ENCODE results near the gene SFT2D2.
"Not testable (repeated sequence)": the region's sequence is repeated elsewhere in the genome, so short reads cannot be mapped to it uniquely, and the experiment has no call there.

Gene SFT2D2

DNA sequence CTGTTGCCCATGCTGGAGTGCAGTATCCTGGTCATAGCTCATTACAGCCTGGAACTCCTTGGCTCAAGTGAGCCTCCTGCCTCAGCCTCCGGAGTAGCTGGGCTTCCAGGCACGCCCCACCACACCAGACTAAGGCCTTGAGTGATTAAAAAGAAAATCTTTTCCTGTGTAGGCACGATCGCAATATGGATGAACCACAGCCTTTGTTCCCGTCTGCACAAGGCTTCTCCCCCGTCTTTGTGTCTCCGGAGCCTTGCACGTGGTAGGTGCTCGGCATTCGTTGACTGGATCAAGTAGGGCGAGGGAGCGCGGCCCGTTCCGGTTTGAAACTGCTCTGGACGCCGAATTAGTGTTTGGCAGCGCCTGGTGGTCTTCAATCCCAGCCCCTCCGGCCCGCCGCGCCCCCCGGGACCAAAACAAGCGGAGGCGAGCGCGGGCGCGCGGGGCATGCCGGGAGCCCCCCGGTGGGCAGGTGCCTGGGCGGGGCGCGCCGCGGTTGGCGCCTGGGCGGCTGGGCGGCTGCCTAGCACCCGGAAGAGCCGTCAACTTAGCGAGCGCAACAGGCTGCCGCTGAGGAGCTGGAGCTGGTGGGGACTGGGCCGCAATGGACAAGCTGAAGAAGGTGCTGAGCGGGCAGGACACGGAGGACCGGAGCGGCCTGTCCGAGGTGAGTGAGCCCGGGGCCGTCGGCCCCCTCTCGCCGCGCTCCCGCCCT, at the start of gene SFT2D2:
SFT2D2 (plus strand) TSS at position 529 of the 715 bp plus-strand sequence; CDS start at position 605, 76 bp downstream.
- DNase-seq: peak; percentile 71 to 76

DNA sequence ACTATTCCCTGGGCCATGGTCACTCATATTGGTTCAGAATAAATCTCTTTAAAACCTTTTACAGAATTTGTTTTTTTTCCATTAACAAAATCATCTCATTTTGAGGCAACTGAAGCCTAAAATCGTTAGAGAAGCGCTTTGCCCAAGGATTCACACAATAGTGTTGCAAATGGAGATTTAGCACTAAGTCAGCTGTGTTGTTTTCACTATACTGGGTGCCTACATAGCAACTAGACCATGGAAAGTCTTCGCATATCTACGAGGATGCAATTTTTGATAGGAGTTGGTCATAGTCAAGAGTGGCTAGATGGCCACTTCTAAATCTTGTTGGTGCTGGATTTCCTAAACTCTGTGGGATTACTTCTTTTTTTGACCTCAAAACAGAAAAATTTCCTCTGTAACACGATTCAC, 47.6 kb upstream of the SFT2D2 start:
- no peak for DNase-seq

DNA sequence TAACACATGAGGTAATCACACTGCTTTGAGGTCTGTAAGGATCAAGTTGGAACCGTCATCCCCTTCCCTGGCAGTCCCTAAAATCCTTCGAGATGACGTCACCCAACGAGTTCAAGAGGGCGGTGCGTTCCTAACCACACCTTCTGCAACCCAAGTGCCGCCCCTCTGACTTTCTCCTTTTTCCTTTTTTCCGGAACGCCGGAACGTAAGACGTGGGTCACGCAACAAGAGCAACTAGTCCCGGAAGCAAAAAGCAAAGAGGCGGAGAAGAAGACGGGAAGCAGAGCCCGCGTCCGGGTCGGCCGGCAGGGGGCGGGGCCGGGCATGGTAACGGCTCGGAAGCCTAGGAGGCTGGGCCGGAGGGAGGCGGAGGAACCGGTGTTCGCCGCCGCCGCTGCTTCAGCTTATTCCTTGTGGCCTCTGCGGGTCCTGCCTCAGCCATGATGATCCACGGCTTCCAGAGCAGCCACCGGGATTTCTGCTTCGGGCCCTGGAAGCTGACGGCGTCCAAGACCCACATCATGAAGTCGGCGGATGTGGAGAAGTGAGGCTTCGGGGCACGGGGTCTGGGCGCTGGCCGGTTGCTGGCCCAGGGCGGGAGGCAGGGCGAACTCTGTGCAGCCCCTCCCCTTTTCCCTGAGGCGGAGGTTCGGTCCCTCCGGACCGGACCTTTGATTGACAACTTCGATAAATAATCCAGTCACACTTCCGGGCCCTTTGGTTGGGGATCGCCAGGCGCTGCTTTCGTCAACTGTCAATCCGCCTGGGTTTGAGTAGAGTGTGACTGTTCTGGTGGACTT, 47.0 kb upstream of the SFT2D2 start, which contains the start of gene TIPRL:
TIPRL (plus strand) TSS at position 325 of the 800 bp plus-strand sequence; CDS start at position 441, 116 bp downstream.
- DNase-seq: peak; percentile 91 to 93

DNA sequence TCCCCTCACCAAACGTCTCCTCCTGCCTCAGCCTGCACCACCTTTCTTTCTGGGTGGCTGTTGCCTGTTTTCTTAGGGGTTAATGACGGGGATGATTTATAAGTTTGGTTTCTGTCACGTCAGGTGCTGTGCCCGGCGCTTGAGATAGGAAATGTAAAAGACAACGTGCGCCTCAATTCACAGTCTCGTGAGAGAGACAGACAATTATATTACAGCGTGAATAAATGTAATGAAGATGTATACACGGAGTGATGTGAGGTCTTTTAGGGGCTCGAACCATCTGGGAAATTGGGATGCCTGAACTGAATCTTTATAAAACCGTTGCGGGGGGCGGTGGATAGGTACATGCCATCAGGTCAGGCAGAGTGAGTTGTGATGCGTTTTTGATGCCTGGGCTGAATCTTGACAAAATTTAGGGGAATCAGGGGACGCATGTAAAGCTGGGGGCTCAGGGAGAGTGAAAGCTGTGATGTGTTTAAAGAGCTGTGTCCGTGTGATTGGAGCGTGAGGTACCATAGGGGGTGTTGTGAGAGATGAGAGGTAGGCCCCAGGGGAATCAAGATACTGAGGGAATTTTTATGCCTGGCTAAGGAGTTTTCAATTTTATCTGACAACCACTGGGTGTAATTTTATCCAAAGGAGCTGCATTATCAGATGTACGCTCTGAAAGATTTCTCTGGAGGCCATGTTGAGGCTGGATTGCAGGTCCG, 46.2 kb upstream of the SFT2D2 start:
- no peak for DNase-seq

DNA sequence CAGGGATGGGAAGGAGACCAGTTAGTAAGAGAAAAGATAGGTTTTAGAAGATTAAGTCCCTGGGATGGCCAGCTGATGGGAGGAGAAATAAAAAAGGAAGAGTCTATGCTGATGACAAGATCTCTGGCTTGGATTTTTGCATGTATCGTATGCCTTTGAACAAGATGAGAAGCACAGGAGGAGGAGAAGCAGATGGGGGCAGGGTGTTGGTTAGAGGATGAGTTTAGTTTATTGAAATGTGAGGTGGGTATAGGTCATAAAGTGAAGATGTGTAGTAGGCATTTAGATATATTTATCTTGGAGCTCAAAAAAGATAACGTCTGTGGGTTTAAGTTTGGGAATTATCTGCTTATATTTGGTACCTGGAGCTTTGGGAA, 45.7 kb upstream of the SFT2D2 start:
- DNase-seq: no peak

DNA sequence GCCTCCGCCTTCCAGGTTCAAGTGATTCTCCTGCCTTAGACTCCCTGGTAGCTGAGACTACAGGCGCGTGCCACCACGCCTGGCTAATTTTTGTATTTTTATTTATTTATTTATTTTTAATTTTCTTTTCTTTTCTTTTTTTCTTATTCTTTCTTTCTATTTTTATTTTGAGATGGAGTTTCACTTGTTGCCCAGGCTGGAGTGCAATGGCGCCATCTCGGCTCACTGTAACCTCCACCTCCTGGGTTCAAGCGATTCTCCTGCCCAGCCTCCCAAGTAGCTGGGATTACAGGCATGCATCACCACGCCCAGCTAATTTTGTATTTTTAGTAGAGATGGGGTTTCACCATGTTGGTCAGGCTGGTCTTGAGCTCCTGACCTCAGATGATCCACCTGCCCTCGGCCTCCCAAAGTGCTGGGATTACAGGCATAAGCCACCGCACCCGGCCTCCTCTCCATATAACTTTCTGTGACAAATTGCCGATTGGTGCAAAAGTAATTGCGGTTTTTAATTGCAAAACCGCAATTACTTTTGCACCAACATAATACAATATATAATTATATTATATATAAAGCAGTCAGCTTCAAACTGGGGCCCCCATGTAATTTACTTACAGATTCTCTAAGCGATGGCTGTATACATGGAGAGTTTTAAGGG, 44.6 kb upstream of the SFT2D2 start:
- DNase-seq: not testable (repeated sequence)

DNA sequence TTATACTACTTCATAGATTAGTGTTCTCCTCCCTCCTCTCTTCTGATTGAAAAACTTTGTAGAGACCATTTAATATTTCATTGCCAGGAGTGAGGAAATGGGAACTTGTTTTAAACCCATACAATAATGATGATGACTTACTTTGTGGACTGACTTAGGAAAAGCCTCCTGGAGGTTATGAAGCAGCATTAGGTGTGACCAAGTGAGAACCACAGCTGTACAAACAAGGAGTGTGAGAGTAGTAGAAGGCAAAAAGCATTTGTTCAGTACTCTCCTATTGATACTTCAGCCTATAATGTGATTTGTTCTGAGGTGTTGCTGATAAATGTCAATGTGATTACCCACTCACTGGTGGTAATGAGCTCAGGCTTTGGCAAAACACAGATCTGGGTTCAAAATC, 38.6 kb upstream of the SFT2D2 start:
- no peak for DNase-seq

DNA sequence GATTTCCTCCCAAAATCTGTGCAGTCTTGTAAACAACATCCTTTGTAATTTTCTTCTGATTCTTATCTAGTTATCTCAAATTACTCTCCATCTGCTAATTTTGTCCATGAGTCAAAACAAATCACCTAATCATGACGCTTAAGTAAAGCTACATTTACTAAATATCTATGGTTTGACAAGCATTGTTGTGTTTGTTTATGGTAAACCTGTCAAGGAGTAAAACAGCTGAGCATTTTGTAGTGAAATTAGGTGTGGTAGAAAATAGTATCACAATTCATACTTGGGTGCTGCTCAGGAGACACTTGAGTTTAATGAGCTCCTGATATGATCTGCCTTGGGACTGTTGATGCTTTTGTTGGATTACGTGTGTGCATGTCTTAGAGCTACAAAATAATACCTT, 35.4 kb upstream of the SFT2D2 start:
- DNase-seq: no peak

DNA sequence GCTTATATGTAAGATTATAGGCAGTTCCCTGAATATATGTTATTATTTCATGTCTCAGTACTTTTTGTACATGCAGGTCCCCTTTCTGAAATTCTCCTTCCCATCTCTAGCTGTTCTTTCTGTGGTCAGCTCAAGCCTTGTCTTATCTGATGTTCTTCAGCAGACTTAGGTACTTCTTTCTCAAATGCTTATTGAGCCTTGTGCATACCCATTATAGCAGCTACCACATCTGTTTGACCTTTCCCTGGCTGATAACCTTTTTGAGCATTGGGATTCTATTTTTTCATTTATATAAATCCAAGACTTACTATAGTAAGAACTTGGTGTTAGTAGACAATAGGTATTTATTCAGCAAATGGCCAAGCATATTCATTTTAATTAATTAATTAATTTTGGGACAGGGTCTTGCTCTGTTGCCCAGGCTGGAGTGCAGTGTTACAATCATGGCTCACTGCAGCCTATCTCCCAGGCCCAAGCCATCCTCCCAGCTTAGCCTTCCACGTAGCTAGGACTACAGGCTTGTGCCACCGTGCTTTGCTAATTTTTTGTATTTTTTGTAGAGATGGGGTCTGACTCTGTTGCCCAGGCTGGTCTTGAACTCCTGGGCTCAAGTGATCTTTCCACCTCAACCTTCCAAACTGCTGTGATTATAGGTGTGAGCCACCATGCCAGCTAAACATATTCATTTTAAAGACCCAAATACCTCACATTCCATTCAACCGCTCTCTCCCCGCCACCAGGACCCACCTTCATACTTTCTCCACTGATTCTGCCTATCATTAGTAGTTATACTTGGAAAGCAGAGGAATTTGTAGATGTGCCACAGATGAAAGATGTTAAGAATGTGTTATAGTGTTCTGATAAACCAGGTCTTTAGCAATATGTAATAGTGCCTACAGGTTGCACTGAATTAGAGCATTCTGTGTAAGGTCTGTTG, 30.3 kb upstream of the SFT2D2 start:
- DNase-seq: no peak

DNA sequence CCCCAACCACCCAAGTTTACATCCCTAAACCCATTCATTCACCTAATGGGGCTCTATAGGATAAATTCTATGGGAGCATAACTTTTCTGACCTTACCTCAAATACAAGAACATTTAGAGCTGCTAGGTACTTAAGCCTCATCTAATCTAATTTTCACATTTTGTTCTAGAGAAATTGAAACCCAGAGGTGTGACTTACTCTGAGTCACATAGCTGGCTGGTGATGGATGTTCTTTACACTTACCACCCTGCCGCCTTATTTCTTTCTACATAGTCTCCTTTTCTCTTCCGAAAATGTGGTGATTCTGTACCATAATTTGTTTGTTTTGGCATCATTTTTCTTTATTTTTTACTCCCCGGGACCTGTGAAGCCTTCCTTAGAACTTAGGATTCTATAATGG, 26.7 kb upstream of the SFT2D2 start:
- DNase-seq: no peak

DNA sequence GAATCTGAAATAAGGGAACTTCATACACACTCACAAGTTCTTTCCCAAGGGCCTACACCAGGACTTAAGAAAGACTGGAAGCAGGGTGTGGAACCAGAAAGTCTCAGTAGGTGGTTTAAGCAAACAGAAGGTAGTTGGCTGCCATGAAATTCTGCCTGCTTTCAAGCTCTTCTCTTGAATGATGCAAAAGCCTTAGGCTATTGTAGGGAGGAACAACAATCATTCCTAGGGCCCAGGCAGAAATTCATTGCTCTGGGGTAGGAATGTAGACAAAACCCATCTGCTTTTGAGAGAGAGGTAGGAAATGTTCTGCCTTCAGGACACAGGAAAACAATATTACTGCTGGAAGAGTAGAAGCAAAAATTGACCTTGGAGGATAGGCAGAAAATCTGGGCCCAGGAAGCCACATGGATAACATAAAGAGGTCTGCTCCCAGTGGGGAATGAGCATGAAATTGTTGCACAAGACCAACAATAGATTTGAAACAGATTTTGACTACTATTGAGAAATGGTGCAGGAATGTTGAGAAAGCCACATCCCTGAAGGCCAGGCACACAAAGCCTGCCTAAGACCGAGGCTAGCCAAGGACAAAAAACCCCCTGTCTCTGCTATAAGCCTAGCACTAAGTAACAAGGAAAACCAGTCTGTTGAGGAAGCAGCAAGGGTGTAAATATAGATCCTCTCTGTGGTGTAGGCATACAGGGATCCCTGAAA, 22.7 kb upstream of the SFT2D2 start:
- no peak for DNase-seq

DNA sequence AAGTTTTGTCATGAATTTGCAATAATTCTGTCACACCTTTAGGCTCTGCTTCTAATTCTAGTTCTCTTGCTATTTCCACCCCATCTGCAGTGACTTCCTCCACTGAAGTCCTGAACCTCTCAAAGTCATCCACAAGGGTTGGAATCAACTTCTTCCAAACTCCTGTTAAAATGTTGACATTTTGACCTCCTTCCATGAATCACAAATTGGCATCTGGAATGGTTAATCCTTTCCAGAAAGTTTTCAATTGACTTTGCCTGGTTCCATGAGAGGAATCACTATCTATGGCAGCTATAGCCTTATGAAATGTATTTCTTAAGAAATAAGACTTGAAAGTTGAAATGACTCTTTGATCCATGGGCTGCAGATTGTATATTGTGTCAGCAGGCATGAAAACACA, 19.7 kb upstream of the SFT2D2 start:
- DNase-seq: no peak

DNA sequence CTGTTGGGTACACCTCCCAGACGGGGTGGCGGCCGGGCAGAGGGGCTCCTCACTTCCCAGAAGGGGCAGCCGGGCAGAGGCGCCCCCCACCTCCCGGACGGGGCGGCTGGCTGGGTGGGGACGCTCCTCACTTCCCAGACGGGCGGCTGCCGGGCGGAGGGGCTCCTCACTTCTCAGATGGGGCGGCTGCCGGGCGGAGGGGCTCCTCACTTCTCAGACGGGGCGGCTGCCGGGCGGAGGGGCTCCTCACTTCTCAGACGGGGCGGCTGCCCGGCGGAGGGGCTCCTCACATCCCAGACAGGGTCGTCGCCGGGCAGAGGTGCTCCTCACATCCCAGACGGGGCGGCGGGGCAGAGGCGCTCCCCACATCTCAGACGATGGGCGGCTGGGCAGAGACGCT, 18.1 kb upstream of the SFT2D2 start:
- DNase-seq: not testable (repeated sequence)

DNA sequence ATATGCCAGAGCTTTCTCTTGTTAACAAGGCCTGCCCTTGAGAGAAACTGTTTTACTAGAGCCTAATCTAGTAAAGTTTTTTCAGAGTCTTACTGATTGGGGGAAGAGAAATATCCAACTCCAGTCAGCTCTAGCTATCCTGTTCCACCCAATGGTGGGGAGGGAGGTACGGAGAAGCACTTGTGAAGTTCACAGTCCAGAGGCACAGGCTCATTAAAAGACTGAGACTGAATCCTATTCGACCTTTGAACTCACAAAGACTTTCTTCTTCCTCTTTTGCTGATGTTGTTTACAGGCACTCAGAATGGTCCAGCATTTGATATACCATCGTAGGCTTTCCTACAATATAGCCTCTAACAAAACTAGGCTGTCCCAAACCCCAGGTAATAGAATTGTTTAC, 15.5 kb upstream of the SFT2D2 start:
- no peak for DNase-seq

DNA sequence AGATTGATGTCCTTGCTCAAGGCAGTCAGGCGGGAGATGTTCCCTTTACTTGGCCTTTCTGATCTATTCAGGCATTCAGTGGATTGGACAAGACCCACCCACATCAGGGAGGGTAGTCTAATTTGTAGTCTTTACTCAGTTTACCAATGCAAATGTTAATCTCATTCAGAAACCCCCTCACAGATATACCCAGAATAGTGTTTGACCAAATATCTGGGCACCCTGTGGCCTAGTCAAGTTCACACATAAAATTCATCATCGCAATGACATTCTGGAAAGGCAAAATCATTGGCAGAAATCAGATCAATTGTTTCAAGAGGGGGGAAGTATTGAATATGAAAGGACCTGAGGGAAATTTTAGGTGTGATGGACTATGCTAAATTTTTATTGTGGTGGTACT, 12.5 kb upstream of the SFT2D2 start:
- no peak for DNase-seq

DNA sequence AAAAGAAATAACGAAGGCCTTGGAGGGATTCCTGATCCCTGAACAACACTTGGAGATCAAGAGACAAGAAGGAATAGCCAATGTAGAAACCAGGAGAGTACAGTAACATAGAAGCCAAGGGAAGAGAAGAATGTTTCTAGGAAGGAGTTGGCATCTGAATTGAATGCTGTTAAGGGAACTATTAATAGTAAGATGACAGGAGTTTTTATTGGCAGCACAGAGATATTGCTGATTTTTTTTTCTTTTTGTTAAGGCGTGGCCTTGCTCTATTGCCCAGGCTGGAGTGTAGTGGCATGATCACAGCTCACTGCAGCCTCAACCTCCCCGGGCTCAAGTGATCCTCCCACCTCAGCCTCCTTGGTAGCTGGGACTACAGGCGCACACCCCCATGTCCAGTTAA, 9.6 kb upstream of the SFT2D2 start:
- no peak for DNase-seq

DNA sequence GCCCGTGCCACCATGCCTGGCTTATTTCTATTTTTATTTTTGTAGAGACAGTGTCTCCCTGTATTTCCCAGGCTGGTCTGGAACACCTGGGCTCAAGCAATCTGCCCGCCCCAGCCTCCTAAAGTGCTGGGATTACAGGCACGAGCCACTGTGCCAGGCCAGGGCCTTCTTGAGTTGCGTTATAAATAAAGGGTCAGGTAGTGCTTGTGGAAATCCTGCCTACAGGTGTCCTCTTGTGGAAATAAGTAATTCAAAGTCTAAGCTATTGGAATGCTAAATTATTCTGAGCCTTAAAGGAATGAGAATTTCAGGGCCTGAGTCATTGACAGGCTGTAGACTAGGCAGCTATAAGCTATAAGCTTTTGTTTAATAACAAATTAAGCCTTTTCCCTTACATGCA, 8.1 kb upstream of the SFT2D2 start:
- no peak for DNase-seq

DNA sequence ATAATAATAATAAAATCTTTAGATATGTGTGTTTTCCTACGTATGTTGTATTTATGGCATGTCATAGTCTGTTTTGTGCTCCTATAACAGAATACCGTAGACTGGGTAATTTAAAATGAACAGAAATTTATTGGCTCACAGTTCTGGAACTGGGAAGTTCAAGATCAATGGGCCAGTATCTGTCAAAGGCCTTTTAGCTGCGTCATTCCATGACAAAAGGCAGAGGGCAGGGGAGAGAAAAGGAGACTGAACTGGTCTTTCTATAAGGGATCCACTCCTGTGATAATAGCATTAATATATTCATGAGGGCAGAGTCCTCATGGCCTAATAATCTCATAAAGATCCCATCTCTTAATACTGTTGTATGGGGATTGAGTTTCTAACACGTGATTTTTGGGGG, 7.1 kb upstream of the SFT2D2 start:
- no peak for DNase-seq

DNA sequence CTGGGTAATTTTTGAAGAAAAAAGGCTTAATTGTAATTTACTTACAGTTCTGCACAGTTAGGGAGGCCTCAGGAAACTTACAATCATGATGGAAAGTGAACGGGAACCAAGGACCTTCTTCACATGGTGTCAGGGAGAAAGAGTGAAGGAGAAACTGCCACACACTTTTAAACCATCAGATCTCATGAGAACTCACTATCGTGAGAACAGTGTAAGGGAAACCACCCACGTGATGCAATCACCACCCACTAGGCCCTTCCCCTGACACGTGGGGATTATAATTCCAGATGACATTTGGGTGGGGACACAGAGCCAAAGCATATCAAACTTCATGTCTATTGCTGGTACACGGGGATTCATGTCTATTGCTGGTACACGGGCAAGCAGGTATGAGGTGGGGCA, 5.3 kb upstream of the SFT2D2 start:
- no peak for DNase-seq

DNA sequence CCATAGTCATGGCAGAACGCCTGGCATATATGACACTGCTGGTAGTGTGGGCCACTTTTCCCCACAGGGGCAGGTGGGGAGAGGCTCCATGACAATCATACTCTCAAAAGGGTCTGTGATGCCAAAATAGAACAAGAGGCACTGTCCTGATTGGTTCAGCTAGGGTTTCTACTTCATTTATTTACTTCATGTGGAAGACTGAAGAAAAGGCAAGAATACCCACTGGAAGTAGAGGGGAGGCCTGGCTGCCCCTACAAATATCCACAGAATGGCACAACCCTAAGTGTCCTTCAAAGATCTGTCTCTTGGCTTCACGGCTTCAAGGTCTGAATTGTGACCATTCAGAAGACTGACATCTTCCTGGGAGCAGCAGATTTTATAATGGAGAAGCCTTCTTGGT, 4.5 kb upstream of the SFT2D2 start:
- DNase-seq: no peak

DNA sequence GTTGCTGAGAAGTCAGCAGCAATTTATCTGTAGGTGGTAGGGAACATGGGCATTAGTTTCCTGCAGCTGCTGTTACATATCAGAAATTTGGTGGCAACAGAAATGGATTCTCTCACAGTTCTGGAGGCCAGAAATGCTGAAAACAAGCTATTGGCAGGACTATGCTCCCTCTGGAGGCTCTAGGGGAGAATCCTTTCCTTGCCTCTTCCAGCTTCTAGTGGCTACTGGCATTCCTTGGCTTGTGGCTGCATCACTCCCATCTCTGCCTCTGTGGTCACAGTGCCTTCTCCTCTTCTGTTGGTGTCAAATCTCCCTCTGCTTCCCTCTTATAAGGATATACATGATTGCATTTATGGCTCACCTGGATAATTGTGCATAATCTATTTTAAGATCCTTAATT, 2.5 kb upstream of the SFT2D2 start:
- DNase-seq: no peak

Measured in activated CD4-positive, alpha-beta T cell treated with anti-CD3 and anti-CD28 coated beads for 4 hours (primary cell).